22Rv1 (cell line): ENCODE results near the gene ASH1L.

Experiments
- CTCF ChIP-seq: fragments of 450-650 bp; IDR thresholded peaks from 2 replicates; pipeline ENCODE4 v1.5.1; 2017; ENCODE audit warnings: mild to moderate bottlenecking
- ZFX ChIP-seq: fragments of 450-650 bp; IDR thresholded peaks from 2 replicates; pipeline ENCODE4 v1.6.1; 2017; ENCODE audit warnings: antibody characterized with exemption, borderline replicate concordance

- TF ChIP-seq CTCF (peak; percentile 18; the same call in 1 of the 2 replicates), ZFX (no peak)
Measured at GRCh38 chr1:155591770-155592169, 29.2 kb upstream of the ASH1L start.
